HEK293 (cell line): ENCODE data around the gene CIDEB.

Source experiments
- CTCF ChIP-seq: fragments of 450-650 bp; formaldehyde crosslinking; IDR thresholded peaks from 2 replicates; pipeline ENCODE4 v1.5.1; 2016; ENCODE audit warnings: missing biosample characterization, missing genetic modification characterization
- ZNF830 ChIP-seq: fragments of 450-650 bp; IDR thresholded peaks from 2 replicates; pipeline ENCODE4 v1.5.0; 2018; ENCODE audit warnings: missing biosample characterization, missing genetic modification characterization, low read depth, mild to moderate bottlenecking, moderate library complexity

GRCh38 chr14:24256960-24257359 is 50.8 kb downstream of the CIDEB start:
- TF ChIP-seq ZNF830 (tag by site-specific recombination): no peak
- TF ChIP-seq CTCF (tag by site-specific recombination): no peak
